CD8-positive, alpha-beta memory T cell (primary cell): ENCODE results near the gene PKN1. TPM values are rescaled to one million over a fixed set of nuclear protein-coding genes. Genes with fewer than 3 reads are reported as not detected.
A peak's percentile ranks its signal among the peaks of the same experiment; 100 is the strongest.
"Not testable (repeated sequence)": the region's sequence is repeated elsewhere in the genome, so short reads cannot be mapped to it uniquely, and the experiment has no call there.

ENCODE experiments used
- CTCF ChIA-PET: fragments of 350-600 bp; sonication (Branson Sonifier 250); formaldehyde crosslinking; loops from one replicate; lab custom pipeline; 2021; ENCODE audit warnings: antibody characterized with exemption; lab: Charles Lee
- POLR2A ChIA-PET: fragments of 350-600 bp; sonication (Branson Sonifier 250); formaldehyde crosslinking; loops from one replicate; lab custom pipeline; 2021; ENCODE audit warnings: antibody characterized with exemption; lab: Charles Lee
- DNase-seq, 5 donors: peaks; one replicate each; pipeline versions ENCODE4 v3.0.0 to v3.0.0-alpha.2; 2020 to 2022; ENCODE audit warnings: mixed read lengths in 1 of 5
- H3K27ac ChIP-seq: one replicate; pipeline ENCODE4 v1.7.0; 2013; ENCODE audit warnings: low read depth, mild to moderate bottlenecking, low read length, moderate library complexity
- H3K27me3 ChIP-seq: 2 replicates; pipeline ENCODE4 v1.7.0; 2013; ENCODE audit warnings: low read length, mild to moderate bottlenecking; ENCODE audit not compliant: insufficient read depth, poor library complexity, severe bottlenecking
- H3K36me3 ChIP-seq: 2 replicates; pipeline ENCODE4 v1.7.0; 2013; ENCODE audit warnings: mild to moderate bottlenecking, low read length, moderate library complexity; ENCODE audit not compliant: insufficient read depth
- H3K4me1 ChIP-seq: 2 replicates; pipeline ENCODE4 v1.7.0; 2013; ENCODE audit warnings: mild to moderate bottlenecking, low read length, moderate library complexity; ENCODE audit not compliant: insufficient read depth
- H3K4me3 ChIP-seq: 2 replicates; pipeline ENCODE4 v1.7.0; 2013; ENCODE audit warnings: mild to moderate bottlenecking, low read length
- H3K9me3 ChIP-seq: 2 replicates; pipeline ENCODE4 v1.7.0; 2013; ENCODE audit warnings: mild to moderate bottlenecking, low read length
- H3K27ac Mint-ChIP-seq, 8 donors: one replicate each; pipeline ENCODE4 v1.8.0; 2020 to 2021; ENCODE audit warnings: mixed read lengths in 8 of 8, mild to moderate bottlenecking in 6 of 8, inconsistent platforms in 3 of 8, moderate library complexity in 3 of 8
- H3K27me3 Mint-ChIP-seq, 2 donors: one replicate each; pipeline ENCODE4 v1.8.0; 2020 to 2021; ENCODE audit warnings: mixed read lengths in 2 of 2, mild to moderate bottlenecking in 1 of 2, moderate library complexity in 1 of 2
- H3K36me3 Mint-ChIP-seq, 3 donors: one replicate each; pipeline ENCODE4 v1.8.0; 2020 to 2021; ENCODE audit warnings: mixed read lengths in 3 of 3, inconsistent platforms in 1 of 3, mild to moderate bottlenecking in 1 of 3
- H3K4me1 Mint-ChIP-seq, 3 donors: one replicate each; pipeline ENCODE4 v1.8.0; 2020 to 2021; ENCODE audit warnings: mixed read lengths in 3 of 3, inconsistent platforms in 1 of 3, mild to moderate bottlenecking in 1 of 3
- H3K4me3 Mint-ChIP-seq, 7 donors: one replicate each; pipeline ENCODE4 v1.8.0; 2020 to 2021; ENCODE audit warnings: mixed read lengths in 7 of 7, mild to moderate bottlenecking in 6 of 7, moderate library complexity in 4 of 7, inconsistent platforms in 2 of 7
- H3K9me3 Mint-ChIP-seq, 5 donors: one replicate each; pipeline ENCODE4 v1.8.0; 2020 to 2022; ENCODE audit warnings: mixed read lengths in 5 of 5, mild to moderate bottlenecking in 3 of 5, moderate library complexity in 2 of 5, inconsistent platforms in 1 of 5
- polyA plus RNA-seq: library from polyadenylated mRNA; unstranded; fragments of 300-500 nt; fragmentation: Illumina TruSeq; gene quantifications from one replicate; pipeline ENCODE4 v1.2.3, GENCODE V29; 2021
- total RNA-seq, 2 experiments: library from RNA; stranded (reverse); gene quantifications; one replicate each; pipeline ENCODE4 v1.2.3, GENCODE V29; 2021

PKN1 gene
- total and polyA plus RNA-seq, 3 experiments from 2014 or later: 86.6 to 205 (median 177) TPM

- Histone ChIP-seq H3K4me3 (no peak overlapping the region), H3K27me3 (no peaks in the 10 kb centered on the region), H3K36me3 (peaks cover 53% of the 10 kb centered on the region), H3K27ac (no peak overlapping the region), H3K9me3 (no peaks in the 10 kb centered on the region), H3K4me1 (peaks cover 20% of the 10 kb centered on the region)
- CTCF ChIA-PET: interaction anchor here (0.8 to 14.4 kb wide), 7 partner anchors 10 to 266 kb away, joined by 3 to 186 read pairs (median 4); partner anchors contain the start of gene ADGRE5
- peak overlapping the region in 4 of 7 donors; percentile 5 to 72 (median 37) for H3K4me3 Mint-ChIP-seq
- H3K36me3 Mint-ChIP-seq: peaks cover 12 to 79% (median 16%) of the 10 kb centered on the region in 3 donors
- peak overlapping the region in 5 of 8 donors; percentile 4 to 97 (median 65) for H3K27ac Mint-ChIP-seq
- peak in 1 of 5 donors; percentile 11 for DNase-seq
- H3K9me3 Mint-ChIP-seq: no peaks in the 10 kb centered on the region
- H3K27me3 Mint-ChIP-seq: peaks cover 0 to 7% of the 10 kb centered on the region in 2 donors
- H3K4me1 Mint-ChIP-seq: peaks cover 0 to 28% (median 9%) of the 10 kb centered on the region in 3 donors
- POLR2A ChIA-PET: interaction anchor here (0.8 to 1.2 kb wide), 3 partner anchors 9 to 39 kb away, joined by 3 to 11 read pairs (median 3); partner anchors contain the start of gene ADGRE5
Observed at GRCh38 chr19:14402332-14403144, 30.6 kb upstream of the PKN1 start.

GRCh38 chr19:14403145-14403930 lies 29.8 kb upstream of the PKN1 start:
- H3K4me3 Mint-ChIP-seq: peak overlapping the region in 2 of 7 donors; percentile 27 to 34
- peaks cover 0 to 29% (median 6%) of the 10 kb centered on the region in 3 donors for H3K4me1 Mint-ChIP-seq
- H3K9me3 ChIP-seq, H3K4me3 ChIP-seq, H3K27ac ChIP-seq, H3K9me3 Mint-ChIP-seq, H3K27me3 Mint-ChIP-seq, H3K27me3 ChIP-seq: not testable (repeated sequence)
- peak in 1 of 5 donors; percentile 0 for DNase-seq
- H3K27ac Mint-ChIP-seq: peak overlapping the region in 5 of 8 donors; percentile 22 to 97 (median 60)
- peaks cover 9 to 80% (median 13%) of the 10 kb centered on the region in 3 donors for H3K36me3 Mint-ChIP-seq
- ChIA-PET CTCF (interaction anchor here (0.9 to 14.4 kb wide), 5 partner anchors 23 to 267 kb away, joined by 5 to 186 read pairs (median 37); partner anchors contain the start of genes ADGRE5 and ASF1B), POLR2A (interaction anchor here (0.6 to 1.5 kb wide), 6 partner anchors 10 to 40 kb away, joined by 3 to 4 read pairs (median 3); no protein-coding TSS in a partner anchor)
- Histone ChIP-seq H3K36me3 (peaks cover 55% of the 10 kb centered on the region), H3K4me1 (peaks cover 20% of the 10 kb centered on the region)

GRCh38 chr19:14404312-14404711 lies 28.8 kb upstream of the PKN1 start:
- Mint-ChIP-seq H3K4me1 (peaks cover under 1 to 39% (median 11%) of the 10 kb centered on the region in 3 donors), H3K4me3 (peak overlapping the region in 2 of 7 donors; percentile 58 to 83), H3K27me3 (peaks cover 0 to 9% of the 10 kb centered on the region in 2 donors), H3K36me3 (peaks cover 12 to 82% (median 13%) of the 10 kb centered on the region in 3 donors), H3K9me3 (no peaks in the 10 kb centered on the region), H3K27ac (peak overlapping the region; percentile 35 to 97 (median 64))
- no peak overlapping the region for H3K4me3 ChIP-seq
- CTCF ChIA-PET: interaction anchor here (0.9 to 14.4 kb wide), 5 partner anchors 24 to 268 kb away, joined by 5 to 186 read pairs (median 37); partner anchors contain the start of genes ADGRE5 and ASF1B
- no peaks in the 10 kb centered on the region for H3K9me3 ChIP-seq
- H3K27ac ChIP-seq: no peak overlapping the region
- peak in 1 of 5 donors; percentile 1 for DNase-seq
- H3K4me1 ChIP-seq: peaks cover 26% of the 10 kb centered on the region
- H3K27me3 ChIP-seq: no peaks in the 10 kb centered on the region
- POLR2A ChIA-PET: interaction anchor here (0.6 to 1.5 kb wide), 7 partner anchors 11 to 63 kb away, joined by 3 to 11 read pairs (median 4); no protein-coding TSS in a partner anchor
- peaks cover 63% of the 10 kb centered on the region for H3K36me3 ChIP-seq

- ChIA-PET POLR2A (interaction anchor here (0.6 to 3.4 kb wide), 9 partner anchors 11 to 1196 kb away, joined by 3 to 15 read pairs (median 5); partner anchors contain the start of genes ADGRE5 and PKN1), CTCF (interaction anchor here (0.8 to 14.4 kb wide), 10 partner anchors 9 to 269 kb away, joined by 4 to 186 read pairs (median 12); partner anchors contain the start of genes ADGRE5 and ASF1B)
- Mint-ChIP-seq H3K4me3 (peak overlapping the region in 3 of 7 donors; percentile 3 to 77 (median 45)), H3K9me3 (peaks cover 0 to 2% (median 0%) of the 10 kb centered on the region in 5 donors), H3K27me3 (peaks cover 0 to 13% of the 10 kb centered on the region in 2 donors), H3K36me3 (peaks cover 12 to 86% (median 16%) of the 10 kb centered on the region in 3 donors), H3K27ac (peak overlapping the region in 7 of 8 donors; percentile 59 to 97 (median 78)), H3K4me1 (peaks cover 11 to 49% (median 21%) of the 10 kb centered on the region in 3 donors)
- no peak for DNase-seq
- Histone ChIP-seq H3K27me3 (no peaks in the 10 kb centered on the region), H3K4me1 (peaks cover 36% of the 10 kb centered on the region), H3K36me3 (peaks cover 73% of the 10 kb centered on the region), H3K9me3 (no peaks in the 10 kb centered on the region), H3K4me3 (no peak overlapping the region), H3K27ac (no peak overlapping the region)
Observed at GRCh38 chr19:14405380-14405757, 27.7 kb upstream of the PKN1 start.

GRCh38 chr19:14405758-14406644 lies 27.1 kb upstream of the PKN1 start:
- Histone ChIP-seq H3K36me3 (peaks cover 77% of the 10 kb centered on the region), H3K9me3 (no peaks in the 10 kb centered on the region), H3K27me3 (no peaks in the 10 kb centered on the region), H3K4me1 (peaks cover 40% of the 10 kb centered on the region), H3K4me3 (no peak overlapping the region), H3K27ac (no peak overlapping the region)
- Mint-ChIP-seq H3K9me3 (peaks cover 0 to 4% (median 0%) of the 10 kb centered on the region in 5 donors), H3K27ac (peak overlapping the region in 7 of 8 donors; percentile 59 to 97 (median 87)), H3K36me3 (peaks cover 12 to 85% (median 16%) of the 10 kb centered on the region in 3 donors), H3K4me3 (peak overlapping the region in 3 of 7 donors; percentile 19 to 83 (median 77)), H3K4me1 (peaks cover 11 to 55% (median 26%) of the 10 kb centered on the region in 3 donors), H3K27me3 (peaks cover 0 to 13% of the 10 kb centered on the region in 2 donors)
- CTCF ChIA-PET: interaction anchor here (0.8 to 14.4 kb wide), 21 partner anchors 9 to 346 kb away, joined by 3 to 186 read pairs (median 6); partner anchors contain the start of genes ADGRE5, ASF1B and PKN1
- peak; percentile 86 to 91 (median 88) for DNase-seq
- POLR2A ChIA-PET: interaction anchor here (0.6 to 3.4 kb wide), 12 partner anchors 11 to 1195 kb away, joined by 3 to 15 read pairs (median 4); partner anchors contain the start of genes ADGRE5 and PKN1

- CTCF ChIA-PET: interaction anchor here (0.8 to 14.4 kb wide), 19 partner anchors 8 to 347 kb away, joined by 3 to 186 read pairs (median 7); partner anchors contain the start of genes ADGRE5, ASF1B and PKN1
- H3K36me3 ChIP-seq: peaks cover 77% of the 10 kb centered on the region
- Mint-ChIP-seq H3K36me3 (peaks cover 12 to 85% (median 15%) of the 10 kb centered on the region in 3 donors), H3K27me3 (peaks cover 0 to 17% of the 10 kb centered on the region in 2 donors), H3K9me3 (peaks cover 0 to 4% (median 0%) of the 10 kb centered on the region in 5 donors), H3K4me1 (peaks cover 16 to 63% (median 32%) of the 10 kb centered on the region in 3 donors), H3K4me3 (peak overlapping the region in 4 of 7 donors; percentile 4 to 73 (median 46)), H3K27ac (peak overlapping the region in 7 of 8 donors; percentile 24 to 97 (median 80))
- no peaks in the 10 kb centered on the region for H3K9me3 ChIP-seq
- H3K27me3 ChIP-seq: no peaks in the 10 kb centered on the region
- POLR2A ChIA-PET: interaction anchor here (0.9 to 3.4 kb wide), 6 partner anchors 22 to 270 kb away, joined by 5 to 15 read pairs (median 6); partner anchors contain the start of genes ADGRE5 and PKN1
- no peak overlapping the region for H3K27ac ChIP-seq
- H3K4me3 ChIP-seq: no peak overlapping the region
- peak in 1 of 5 donors; percentile 1 for DNase-seq
- peaks cover 43% of the 10 kb centered on the region for H3K4me1 ChIP-seq
Observed at GRCh38 chr19:14406645-14407401, 26.3 kb upstream of the PKN1 start.
